ENCODE measurements around the gene CHAD. TPM values are rescaled to one million over a fixed set of nuclear protein-coding genes. Genes with fewer than 3 reads are reported as not detected.
A peak's percentile ranks its signal among the peaks of the same experiment; 100 is the strongest.

CHAD gene
- total RNA-seq, 4 donors from 2014 or later, result not detected

DNA sequence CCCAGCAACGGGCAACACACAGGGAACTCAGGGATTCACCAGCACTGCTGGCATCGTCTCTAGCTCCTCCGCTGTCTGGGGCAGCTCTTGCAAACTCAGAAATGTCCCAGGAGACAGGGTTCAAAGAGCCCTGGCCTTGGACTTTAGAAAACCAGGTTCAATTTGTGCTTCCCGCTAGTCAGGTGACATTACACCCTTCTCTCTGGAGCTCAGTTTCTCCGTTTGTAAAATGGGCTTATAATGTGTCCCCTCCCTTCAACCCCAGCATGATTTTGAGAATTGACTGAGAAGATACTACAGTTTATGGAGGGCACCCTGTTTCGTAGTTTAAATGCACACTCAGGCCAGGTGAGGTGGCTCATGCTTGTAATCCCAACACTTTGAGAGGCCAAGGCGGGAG, 37.6 kb upstream of the CHAD start:
- 77 to 80% methylated on average over 7 of the region's 7 CpGs for WGBS, 2 donors
- H3K27ac ChIP-seq, result no peak overlapping the region
- no peak overlapping the region for H3K4me3 ChIP-seq
- H3K36me3 ChIP-seq, result no peaks in the 10 kb centered on the region
- H3K9me3 ChIP-seq, result no peaks in the 10 kb centered on the region
- no peaks in the 10 kb centered on the region for H3K27me3 ChIP-seq
- TF ChIP-seq, protein P1, sequence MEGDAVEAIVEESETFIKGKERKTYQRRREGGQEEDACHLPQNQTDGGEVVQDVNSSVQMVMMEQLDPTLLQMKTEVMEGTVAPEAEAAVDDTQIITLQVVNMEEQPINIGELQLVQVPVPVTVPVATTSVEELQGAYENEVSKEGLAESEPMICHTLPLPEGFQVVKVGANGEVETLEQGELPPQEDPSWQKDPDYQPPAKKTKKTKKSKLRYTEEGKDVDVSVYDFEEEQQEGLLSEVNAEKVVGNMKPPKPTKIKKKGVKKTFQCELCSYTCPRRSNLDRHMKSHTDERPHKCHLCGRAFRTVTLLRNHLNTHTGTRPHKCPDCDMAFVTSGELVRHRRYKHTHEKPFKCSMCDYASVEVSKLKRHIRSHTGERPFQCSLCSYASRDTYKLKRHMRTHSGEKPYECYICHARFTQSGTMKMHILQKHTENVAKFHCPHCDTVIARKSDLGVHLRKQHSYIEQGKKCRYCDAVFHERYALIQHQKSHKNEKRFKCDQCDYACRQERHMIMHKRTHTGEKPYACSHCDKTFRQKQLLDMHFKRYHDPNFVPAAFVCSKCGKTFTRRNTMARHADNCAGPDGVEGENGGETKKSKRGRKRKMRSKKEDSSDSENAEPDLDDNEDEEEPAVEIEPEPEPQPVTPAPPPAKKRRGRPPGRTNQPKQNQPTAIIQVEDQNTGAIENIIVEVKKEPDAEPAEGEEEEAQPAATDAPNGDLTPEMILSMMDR (IDR thresholded peaks at IDR 0.05), result no peak
- TF ChIP-seq EP300 (IDR thresholded peaks at IDR 0.05) (no peak), POLR2A (IDR thresholded peaks at IDR 0.05) (no peak)
- peaks cover 0 to 25% (median 8%) of the 10 kb centered on the region in 4 donors for H3K4me1 ChIP-seq
- no peak for DNase-seq (ENCODE audit: low spot score in 2 of 2)

DNA sequence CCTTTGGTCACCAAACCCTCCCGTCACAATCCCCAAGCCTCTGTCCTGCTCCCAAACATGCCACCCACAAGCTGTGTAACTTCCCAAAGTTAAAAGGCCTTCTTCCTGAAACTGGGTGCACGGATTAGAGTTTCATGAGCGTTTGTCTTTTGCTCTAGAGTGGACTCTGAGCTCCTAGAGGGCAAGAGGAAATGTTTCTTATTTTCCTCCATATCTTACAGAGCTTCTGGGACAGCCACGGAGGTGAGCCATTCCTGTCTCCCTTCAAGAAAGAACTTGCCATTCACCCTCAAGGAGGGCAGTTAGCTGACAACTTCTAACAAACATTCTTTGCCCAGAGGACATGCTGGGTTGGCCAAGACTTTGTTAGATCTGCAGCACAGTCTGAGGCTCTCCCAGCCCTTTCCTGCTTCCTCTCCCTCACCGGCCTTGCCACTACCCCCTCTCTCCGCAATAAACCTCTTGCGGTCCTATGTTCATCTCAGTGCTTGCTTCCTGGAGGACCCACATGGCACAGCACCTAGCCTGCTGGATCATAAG, 37.0 kb upstream of the CHAD start:
- peaks cover 0 to 19% (median 8%) of the 10 kb centered on the region in 4 donors for H3K4me1 ChIP-seq
- H3K27ac ChIP-seq, result peak overlapping the region in 1 of 4 donors; percentile 28
- H3K36me3 ChIP-seq, result no peaks in the 10 kb centered on the region
- DNase-seq (ENCODE audit: low spot score in 2 of 2), result no peak
- H3K9me3 ChIP-seq, result no peaks in the 10 kb centered on the region
- H3K27me3 ChIP-seq, result no peaks in the 10 kb centered on the region
- WGBS, 2 donors, result 73 to 78% methylated on average over 7 of the region's 7 CpGs
- H3K4me3 ChIP-seq, result no peak overlapping the region
- no peak for TF ChIP-seq EP300 (IDR thresholded peaks at IDR 0.05)

DNA sequence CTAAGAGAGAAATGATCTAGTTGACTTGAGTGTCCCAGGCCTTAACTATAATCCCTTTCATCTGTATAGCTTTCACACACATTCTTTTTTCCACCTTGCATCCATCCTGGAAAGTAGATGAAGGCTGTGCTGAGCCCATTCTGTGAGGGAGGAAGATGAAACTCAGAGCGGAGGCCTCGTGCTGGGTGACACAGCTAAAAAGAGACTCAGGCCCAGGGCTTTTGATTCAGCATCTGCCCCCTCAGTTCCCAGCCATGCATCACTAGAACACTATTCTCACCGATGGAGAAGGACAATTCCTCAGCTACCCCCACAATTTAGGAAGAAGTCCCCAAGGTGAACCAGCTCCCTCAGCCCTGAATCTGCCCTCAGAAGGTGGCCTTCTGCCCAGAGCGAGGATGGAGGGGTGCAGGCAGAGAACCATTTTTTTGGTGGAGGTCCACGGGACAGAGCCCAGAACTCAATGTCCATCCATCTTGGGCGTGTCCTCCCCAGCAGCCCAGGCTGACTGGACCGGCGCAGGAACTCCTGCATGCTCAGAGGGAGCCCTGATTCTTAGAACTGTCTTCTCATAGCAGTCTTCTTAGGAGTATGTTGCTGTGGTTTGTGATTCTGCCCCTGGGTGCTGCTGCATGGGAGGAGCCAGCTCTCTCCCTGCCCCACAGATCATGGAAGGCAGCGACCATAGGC, 33.8 kb upstream of the CHAD start:
- DNase-seq (ENCODE audit: low spot score in 2 of 2), result no peak
- TF ChIP-seq, protein P1 (IDR thresholded peaks at IDR 0.05), result no peak
- TF ChIP-seq EP300 (IDR thresholded peaks at IDR 0.05), result no peak
- no peak for TF ChIP-seq POLR2A (IDR thresholded peaks at IDR 0.05)
- Histone ChIP-seq H3K4me1 (no peaks in the 10 kb centered on the region), H3K27me3 (no peaks in the 10 kb centered on the region), H3K9me3 (no peaks in the 10 kb centered on the region), H3K4me3 (no peak overlapping the region), H3K36me3 (no peaks in the 10 kb centered on the region), H3K27ac (no peak overlapping the region)
- 83 to 90% methylated on average over 8 of the region's 9 CpGs for WGBS, 2 donors

DNA sequence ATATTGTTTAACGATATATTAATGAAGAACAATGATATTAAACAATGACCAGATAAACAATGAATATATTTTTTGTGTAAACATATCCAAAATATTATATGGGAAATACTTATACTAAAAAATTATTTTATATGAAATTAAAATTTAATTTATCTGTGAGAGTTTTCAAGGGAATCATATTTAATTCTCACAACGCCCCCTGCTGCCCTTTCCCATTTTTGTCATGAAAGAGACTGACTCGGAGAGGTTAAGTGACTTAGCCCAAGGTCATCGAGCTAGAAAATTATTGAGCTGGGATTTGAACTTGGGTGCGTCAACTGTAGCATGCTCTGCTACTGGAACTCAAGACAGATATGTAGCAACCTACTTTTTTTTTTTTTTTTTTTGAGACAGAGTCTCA, 32.4 kb upstream of the CHAD start:
- Histone ChIP-seq H3K4me3 (no peak overlapping the region), H3K4me1 (no peaks in the 10 kb centered on the region), H3K27ac (no peak overlapping the region), H3K36me3 (no peaks in the 10 kb centered on the region), H3K27me3 (no peaks in the 10 kb centered on the region), H3K9me3 (no peaks in the 10 kb centered on the region)
- TF ChIP-seq POLR2A (IDR thresholded peaks at IDR 0.05), result no peak
- TF ChIP-seq, protein P1 (IDR thresholded peaks at IDR 0.05), result peak in 3 of 5 experiments; percentile 13 to 18 (median 17)
- peak in 1 of 2 donors; percentile 66 for DNase-seq (ENCODE audit: low spot score in 2 of 2)
- WGBS, 2 donors, result 34 to 40% methylated on average over 5 of the region's 5 CpGs

DNA sequence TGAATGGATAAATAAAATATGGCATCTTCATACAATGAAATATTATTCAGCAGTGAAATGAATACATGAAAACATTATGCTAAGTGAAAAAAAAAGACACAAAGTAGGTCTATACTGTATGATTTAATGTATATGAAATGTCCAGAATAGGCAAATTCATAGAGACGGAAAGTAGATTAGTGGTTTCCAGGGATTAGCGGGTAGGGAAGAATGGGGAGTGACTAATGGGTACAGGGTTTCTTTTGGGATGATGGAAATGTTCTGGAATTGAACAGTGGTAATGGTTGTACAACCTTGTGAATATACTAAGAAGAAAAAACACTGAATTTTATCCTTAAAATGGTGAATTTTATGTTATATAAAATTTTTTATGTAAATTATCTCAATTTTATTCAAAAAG, 31.0 kb upstream of the CHAD start:
- no peaks in the 10 kb centered on the region for H3K4me1 ChIP-seq
- no peaks in the 10 kb centered on the region for H3K27me3 ChIP-seq
- H3K27ac ChIP-seq, result no peak overlapping the region
- WGBS, 2 donors, result 88 to 94% methylated on average over 2 of the region's 2 CpGs
- no peak for DNase-seq (ENCODE audit: low spot score in 2 of 2)
- H3K4me3 ChIP-seq, result no peak overlapping the region
- no peaks in the 10 kb centered on the region for H3K36me3 ChIP-seq
- TF ChIP-seq, protein P1 (IDR thresholded peaks at IDR 0.05), result no peak
- TF ChIP-seq POLR2A (IDR thresholded peaks at IDR 0.05) (no peak), EP300 (IDR thresholded peaks at IDR 0.05) (no peak)
- no peaks in the 10 kb centered on the region for H3K9me3 ChIP-seq

Measured in tibial nerve (tissue), 4 donors.